ENCODE measurements around the gene SMC4.
"Not testable (repeated sequence)": the region's sequence is repeated elsewhere in the genome, so short reads cannot be mapped to it uniquely, and the experiment has no call there.

Gene SMC4

DNA sequence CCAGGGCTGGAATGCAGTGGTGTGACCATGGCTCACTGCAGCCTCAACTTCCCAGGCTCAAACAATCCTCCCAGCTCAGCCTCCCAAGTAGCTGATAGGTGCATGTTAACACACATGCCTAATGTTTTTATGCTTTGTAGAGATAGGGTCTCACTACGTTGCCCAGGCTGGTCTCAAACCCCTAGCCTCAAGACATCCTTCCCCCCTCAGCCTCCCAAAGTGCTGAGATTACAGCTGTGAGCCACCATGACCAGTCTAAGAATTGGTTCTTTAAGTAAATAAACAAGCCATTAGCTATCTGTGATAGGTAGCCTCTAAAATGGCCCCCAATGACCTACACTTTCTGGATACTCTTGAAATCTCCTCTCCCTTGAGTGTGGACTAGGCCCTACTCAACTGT is 46.4 kb downstream of the SMC4 start:
- no peak for DNase-seq (ENCODE audit: low read depth in 1 of 2, low spot score in 1 of 2)

DNA sequence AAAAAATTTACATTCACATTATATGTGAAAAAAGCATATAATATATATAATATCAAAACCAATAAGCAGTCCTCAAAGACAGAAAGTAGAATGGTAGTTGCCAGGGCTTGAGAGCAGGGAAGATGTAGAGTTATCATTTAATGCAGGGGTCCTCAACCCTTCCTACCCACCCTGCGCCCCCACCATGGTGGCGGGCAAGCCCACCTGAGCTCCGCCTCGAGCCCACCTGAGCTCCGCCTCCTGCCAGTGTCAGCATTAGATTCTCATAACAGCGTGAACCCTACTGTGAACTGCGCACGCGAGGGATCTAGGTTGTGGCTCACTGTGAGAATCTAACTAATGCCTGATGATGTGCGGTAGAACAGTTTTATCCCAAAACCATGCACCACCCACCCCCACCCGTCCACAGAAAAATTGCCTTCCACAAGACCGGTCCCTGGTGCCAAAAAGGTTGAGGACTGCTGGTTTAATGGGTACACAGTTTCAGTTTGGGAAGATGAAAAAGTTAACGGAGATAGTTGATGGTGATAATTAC is 47.1 kb downstream of the SMC4 start:
- DNase-seq (ENCODE audit: low read depth in 1 of 2, low spot score in 1 of 2), result no peak

DNA sequence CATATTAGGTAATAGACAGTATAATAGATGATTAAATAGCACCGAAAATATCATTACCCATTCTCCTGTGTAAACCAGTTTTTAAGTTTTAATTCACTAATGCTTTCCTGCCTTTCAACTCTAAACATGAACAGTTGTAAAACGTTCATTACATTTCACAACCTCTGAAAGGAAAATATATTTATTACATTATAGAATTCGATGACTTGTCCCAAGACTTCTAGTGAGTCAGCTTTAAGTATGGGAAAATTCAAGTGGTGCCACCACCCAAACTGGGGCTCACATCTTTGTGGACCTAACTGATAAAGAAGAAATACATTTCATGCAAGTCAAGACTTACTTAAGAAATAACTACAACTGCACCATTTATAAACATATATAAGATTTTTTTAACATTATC is 48.1 kb downstream of the SMC4 start:
- DNase-seq (ENCODE audit: low read depth in 1 of 2, low spot score in 1 of 2), result no peak

DNA sequence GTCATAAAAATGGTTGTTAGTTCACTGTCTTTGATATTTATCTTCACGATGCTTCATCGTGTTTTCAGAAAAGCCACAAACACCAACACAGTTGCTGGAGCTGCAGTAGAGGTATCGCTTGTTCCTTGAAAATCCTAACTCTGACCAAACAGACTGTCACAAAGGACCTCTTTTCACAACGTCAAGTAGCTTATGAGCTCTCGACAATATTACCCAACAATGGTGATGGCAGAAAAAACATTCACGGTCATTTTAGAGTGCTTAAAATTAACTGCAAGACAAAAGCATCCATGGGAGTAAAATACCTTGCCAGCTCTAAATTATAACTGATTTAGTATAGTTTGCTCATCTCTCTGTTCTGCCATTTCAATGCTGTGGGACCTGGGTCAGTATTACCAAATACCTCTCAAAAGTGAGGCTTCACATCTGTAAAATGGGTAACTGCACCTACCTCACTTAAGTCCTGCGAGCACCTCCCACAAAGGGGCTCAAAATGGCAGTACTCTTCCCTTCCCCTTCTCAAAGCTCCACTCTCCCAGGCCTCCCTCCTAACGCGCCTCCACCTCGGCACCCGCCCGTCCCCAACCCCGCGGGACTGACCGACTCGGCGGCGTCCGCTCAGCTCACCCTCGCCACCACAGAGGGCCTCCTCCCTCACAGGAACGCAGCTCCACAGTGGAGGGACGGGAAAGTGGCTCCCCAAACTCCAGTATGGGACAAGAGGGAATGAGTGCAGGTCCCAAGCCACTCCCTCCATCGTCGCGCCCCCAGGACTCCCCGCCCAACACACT is 49.6 kb downstream of the SMC4 start:
- DNase-seq (ENCODE audit: low read depth in 1 of 2, low spot score in 1 of 2), result no peak

DNA sequence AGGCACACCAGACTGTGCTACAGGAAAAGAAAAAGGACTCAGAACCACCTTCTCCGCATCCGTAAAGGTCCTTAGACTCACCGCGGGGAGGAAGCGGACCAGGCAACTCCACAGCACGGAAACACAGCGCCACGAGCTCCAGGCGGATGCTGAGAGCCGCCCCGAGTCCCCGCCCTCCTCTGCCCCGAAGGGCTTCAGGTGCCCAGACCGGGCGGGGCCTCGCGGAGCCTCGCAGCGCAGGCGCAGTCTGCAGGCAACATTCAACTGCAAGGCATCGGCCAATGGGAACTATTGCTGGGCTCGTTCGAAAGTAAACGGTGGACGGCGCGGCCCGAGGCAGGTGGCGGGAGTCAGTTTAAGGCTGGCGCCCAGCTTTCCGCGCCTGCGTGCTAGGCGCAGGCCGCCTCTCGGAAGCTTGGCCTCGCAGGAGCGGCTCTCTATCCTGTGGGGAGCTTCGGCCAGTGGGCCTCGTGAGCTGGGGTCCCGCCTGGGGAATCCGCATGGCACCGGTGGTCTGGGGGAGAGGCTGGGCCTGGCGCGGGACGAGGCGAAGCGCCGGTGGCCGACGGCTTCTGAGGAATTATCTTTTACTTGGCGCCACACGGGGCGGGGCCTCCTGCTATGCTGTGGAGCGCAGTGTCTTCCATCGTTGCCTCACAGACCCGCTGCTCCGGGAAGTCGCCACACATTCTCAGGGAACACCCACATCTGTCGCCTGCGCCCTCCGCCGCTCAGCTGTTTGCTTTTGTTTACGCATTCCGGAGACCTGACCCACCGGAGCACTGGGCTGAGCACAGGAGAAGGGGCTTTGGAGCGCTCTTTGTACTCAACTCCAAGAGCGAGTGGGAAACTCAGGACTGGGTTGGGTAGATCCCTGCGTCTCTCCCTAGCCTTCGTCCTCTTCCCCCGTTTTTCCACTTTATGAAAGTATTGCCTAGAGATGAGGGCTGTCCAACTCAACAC is 50.5 kb downstream of the SMC4 start, which contains the start of gene TRIM59:
TSS of gene TRIM59 (minus strand) at position 151 of the 963 bp plus-strand sequence. CDS start 10,603 bp downstream, outside the sequence.
- DNase-seq (ENCODE audit: low read depth in 1 of 2, low spot score in 1 of 2), result peak; percentile 90 to 93

DNA sequence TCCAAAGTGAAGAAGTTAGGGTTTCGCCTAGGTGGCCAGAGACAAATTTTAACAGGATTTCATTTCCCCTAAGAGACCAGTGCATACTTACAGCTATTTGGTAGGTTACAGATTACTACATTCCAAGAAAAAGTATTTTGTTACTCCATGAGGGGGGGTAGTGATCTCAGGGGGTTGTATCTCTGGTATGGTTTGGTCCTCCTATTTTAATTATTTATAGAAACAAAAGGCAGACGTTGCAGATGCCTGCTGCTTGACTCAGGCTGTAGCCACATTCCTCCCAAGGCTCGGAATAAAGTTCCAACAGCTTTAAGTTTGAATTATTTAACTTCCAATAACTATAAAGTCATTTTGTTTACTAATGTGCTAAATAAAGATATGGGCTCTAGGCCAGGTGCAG is 51.4 kb downstream of the SMC4 start:
- DNase-seq (ENCODE audit: low read depth in 1 of 2, low spot score in 1 of 2), result no peak

DNA sequence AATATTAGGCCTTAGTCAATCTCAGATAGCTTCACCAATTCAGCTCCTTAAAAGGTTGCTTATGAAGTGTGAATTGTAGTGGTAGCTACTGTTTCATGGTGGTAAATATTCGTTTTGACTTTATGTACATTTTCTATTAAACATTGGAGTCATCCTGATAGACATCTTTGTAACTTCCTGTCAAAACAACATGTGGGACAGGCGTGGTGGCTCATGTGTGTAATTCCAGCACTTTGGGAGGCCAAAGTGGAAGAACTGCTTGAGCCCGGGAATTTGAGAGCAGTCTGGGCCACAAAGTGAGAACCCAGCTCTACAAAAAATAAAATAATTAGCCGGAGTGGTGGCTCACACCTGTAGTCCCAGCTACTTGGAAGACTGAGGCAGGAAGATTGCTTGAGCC is 52.2 kb downstream of the SMC4 start:
- no peak for DNase-seq (ENCODE audit: low read depth in 1 of 2, low spot score in 1 of 2)

DNA sequence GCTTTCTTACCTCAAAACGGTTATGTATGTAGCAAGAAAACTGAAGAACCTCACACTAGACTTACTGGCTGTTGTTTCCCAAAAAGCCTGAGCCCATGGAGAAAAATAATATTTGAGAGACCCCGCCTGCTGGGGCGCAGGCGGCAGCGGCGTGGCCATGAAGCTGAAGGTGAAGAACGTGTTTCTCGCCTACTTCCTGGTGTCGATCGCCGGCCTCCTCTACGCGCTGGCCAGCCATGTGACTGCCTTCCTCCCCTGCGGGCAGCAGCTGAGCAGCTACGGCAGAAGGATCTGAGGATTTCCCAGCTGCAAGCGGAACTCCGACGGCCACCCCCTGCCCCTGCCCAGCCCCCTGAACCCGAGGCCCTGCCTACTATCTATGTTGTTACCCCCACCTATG is 52.8 kb downstream of the SMC4 start:
- DNase-seq (ENCODE audit: low read depth in 1 of 2, low spot score in 1 of 2), result not testable (repeated sequence)

DNA sequence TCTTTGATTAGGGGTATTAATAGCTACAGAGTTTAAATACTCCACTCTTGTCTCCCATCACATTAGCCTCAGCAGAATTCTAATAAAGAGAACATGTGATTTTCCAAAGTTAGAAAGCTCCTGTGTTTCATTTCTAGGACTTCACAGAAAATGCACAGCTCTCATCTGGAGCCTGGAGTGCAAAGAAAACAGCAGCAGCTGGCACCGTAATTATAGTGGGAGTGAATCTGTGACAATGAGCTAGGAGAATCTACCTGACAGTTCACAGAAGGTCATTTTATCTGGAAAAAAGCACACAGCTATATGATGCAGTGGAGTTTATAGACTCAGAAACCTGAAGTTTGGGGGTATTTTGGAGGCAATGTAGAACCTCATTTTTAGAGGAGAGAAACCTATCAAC is 55.5 kb downstream of the SMC4 start:
- no peak for DNase-seq (ENCODE audit: low read depth in 1 of 2, low spot score in 1 of 2)

DNA sequence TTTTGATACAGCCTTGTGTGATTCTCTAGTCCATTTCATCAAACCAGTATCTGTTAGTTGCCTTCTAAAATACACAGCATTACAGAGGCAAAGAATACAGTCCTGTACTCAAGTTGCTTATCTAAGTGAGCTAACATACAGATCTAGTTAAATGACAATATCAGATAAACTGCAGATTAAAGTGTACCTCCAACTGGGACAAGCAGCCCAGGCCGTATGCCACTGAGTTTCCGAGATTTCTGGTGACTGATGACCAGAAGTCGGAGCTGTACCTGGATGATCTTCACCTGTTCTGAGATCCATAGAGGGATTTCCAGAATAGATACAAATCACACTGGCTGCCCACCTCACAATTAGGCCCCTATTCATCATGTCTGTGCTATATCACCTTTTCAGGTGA is 56.4 kb downstream of the SMC4 start:
- no peak for DNase-seq (ENCODE audit: low read depth in 1 of 2, low spot score in 1 of 2)

DNA sequence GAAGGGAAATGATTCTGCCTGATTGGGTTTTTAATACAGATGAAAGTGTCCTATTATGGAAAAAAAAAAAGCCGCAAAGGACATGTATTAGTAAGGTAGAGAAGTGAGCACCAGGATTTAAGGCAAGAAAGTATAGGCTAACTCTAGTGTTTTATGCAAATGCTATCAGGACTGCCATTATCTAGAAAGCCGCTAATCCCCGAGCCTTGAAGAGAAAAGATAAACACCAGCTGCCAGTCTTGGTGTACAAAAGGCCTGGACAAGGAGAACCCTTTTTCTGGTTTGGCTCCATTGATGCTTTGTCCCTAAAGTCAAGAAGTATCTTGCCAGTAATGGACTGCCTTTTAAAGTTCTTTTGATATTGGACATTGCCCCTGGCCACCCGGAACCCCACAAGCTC is 58.7 kb downstream of the SMC4 start:
- DNase-seq (ENCODE audit: low read depth in 1 of 2, low spot score in 1 of 2), result no peak

DNA sequence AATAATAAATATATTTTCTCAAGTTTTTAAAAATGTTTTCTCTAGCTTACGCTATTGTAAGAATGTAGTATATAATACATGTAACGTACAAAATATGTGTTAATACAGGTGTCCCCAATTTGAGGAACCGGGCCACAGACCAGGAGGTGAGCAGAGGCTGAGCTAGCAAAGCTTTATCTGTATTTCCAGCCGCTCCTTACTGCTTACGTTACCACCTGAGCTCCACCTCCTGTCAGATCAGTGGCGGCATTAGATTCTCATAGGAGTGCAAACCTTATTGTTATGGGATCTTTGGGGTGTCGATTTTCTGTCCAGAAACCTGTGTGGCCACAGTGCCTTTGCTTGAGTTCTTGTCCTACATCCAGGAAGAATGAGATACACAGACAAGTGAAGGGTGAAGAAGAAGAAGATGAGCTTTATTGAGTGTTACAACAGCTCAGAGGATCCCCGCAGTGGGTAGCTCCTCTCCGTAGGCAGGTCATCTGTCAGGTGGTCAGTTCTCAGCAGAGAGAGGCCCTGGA is 60.1 kb downstream of the SMC4 start:
- DNase-seq (ENCODE audit: low read depth in 1 of 2, low spot score in 1 of 2), result no peak

DNA sequence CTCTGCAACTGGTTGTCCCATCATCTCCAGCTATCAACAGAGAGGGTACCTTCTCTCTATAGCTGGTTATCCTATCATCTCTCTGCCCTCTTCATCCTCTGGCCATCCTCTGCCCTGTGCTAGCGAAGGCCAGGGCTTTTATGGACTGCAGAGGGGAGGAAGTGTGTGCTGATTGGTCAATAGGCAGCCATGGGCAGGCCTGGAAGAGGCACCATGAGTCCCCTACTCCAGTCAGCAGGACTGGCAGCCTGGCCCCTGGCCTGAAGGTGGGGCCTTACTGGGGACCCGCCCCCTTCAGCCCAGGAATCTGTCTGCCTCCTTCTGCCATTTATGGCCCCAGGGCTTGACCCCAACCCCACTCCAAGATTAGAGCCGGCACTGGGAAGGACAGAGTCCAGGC is 60.6 kb downstream of the SMC4 start:
- no peak for DNase-seq (ENCODE audit: low read depth in 1 of 2, low spot score in 1 of 2)

DNA sequence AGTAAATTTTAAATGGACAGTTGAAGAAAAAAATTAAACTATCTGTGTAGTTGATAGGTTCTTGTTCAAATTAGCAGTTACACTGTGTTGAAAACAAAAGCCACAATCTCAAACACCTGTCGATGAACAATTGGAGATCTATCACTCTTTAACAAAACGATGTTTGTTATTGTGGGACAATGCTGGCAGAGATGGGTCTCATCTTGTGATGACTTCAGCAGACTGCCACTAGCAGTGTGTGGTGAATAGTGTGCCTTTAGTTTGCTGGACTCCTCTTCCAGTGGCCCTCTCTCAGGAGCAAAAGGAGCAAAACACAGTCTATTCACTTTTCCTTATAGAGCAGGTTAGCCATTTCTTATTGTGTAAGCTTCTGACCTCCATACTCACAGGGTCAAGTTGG is 64.9 kb downstream of the SMC4 start:
- DNase-seq (ENCODE audit: low read depth in 1 of 2, low spot score in 1 of 2), result no peak

DNA sequence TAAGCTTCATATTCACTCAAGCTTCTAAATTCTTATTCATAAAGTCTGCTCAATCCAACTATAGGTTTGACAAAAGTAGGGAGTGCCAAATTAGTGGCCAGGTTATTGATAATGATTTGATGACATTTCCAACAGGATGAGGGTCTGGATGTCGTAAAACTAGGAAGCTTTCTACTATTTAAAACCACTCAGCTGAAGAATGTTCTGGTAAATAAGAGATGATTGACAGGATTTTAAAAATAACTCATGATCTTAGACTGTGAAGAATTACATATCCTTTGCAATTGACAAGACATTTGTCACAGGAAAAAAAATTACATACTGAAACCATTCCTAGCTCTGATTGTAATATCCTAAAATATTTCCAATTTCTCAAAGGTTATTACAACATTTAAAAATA is 65.5 kb downstream of the SMC4 start:
- DNase-seq (ENCODE audit: low read depth in 1 of 2, low spot score in 1 of 2), result no peak

DNA sequence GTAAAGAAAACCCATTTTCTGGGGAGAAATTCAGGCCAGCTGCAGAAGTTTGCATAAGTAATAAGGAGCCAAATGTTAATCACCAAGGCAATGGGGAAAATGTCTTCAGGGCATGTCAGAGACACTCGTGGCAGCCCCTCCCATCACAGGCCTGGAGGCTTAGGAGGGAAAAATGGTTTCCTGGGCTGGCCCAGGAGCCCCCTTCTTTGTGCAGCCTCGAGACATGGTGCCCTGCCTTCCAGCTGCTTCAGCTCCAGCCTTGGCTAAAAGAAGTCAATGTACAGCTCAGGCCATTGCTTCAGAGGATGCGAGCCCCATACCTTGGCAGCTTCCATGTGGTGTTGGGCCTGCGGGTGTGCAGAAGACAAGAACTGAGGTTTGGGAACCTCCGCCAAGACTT is 70.7 kb downstream of the SMC4 start:
- DNase-seq (ENCODE audit: low read depth in 1 of 2, low spot score in 1 of 2), result no peak

DNA sequence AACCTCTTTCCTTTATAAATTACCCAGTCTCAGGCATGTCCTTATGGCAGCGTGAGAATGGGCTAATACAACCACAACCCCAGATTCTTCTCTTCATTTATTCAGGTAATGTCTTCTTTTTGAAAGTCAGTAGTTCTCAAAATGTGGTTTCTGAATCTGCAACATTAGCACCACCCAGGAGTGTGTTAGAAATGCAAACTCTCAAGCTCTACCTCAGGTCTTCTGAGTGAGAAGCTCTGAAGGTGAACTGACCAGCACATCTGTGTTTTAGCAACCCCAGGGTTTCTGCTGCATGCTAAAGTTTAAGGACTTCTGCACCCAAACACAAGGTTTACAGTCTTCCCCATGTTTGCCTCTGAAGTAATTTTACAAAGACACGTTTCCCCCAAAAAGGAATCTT is 72.4 kb downstream of the SMC4 start:
- no peak for DNase-seq (ENCODE audit: low read depth in 1 of 2, low spot score in 1 of 2)

DNA sequence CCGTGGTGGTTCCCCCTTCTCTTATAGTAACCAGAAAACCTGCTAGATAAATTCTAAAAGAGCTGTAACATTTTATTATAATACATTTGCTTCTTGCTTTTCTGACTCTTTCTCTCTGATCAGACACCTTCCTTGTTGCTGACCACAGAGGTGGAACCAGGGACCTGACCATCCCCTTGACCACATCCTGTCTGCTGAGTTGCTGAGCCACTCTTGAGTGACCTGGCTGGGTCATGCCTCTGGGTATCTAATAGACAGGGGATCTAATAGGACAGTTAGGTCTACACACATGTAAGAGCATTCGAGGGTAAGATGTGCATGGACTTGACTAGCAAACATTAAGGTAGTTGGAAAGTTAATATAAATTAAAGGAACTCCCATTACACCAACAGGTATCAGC is 72.9 kb downstream of the SMC4 start:
- no peak for DNase-seq (ENCODE audit: low read depth in 1 of 2, low spot score in 1 of 2)

DNA sequence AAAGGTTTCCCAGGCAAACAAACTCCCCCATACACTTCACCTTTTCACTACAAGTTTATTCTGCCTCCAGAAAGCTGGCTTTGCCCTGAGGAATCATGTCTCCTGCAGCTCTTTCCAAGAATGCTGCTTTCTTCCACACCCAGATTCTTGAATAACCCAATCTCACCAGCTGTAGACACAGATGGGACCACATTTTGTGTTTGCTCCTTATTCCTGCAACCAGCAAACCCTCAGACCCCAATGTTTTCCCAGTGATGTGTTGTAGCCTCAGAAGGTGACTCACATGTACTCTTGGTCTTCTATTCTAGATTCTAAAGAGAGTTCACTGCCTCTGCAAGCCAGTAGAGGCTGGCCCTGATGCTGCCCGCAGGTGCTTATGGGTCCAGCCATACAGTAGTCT is 73.8 kb downstream of the SMC4 start:
- no peak for DNase-seq (ENCODE audit: low read depth in 1 of 2, low spot score in 1 of 2)

DNA sequence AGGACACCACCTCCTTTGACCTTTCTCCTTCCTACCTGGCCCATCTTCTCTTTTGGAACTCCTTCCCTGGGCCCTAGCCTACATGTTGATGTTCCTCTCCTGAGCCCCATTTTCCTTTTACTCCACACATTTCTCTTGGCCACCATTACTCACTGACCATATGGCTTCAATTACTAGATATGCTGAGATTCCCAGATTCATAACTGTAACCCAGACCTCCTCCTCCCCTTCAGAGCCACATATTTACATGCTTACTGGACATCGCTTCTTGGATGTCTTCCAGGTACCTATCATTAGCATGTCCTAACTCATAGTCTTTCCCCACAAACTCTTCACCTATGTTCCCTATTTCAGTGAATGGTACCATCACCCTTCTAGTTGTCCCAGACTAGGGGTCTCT is 74.5 kb downstream of the SMC4 start:
- no peak for DNase-seq (ENCODE audit: low read depth in 1 of 2, low spot score in 1 of 2)

DNA sequence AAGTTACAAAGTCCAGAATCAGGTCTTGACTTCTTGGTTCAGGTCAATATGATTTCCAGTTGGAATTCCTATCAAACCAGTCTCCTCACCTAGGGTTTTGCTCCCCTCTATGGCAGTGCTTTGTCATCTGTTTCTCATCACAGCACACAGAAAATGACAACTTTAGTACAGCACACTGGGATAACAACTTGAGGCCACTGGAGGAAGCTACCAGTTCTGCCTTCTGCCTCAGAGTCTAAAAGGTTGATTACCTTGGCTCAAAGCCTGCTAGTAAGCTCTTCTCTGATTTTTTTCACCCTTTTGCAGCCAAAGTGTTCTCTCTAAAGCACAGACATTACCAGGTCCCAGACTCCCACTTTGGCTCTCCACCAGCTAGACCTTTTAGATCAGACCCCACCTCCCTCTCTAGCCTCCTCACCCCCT is 75.0 kb downstream of the SMC4 start:
- no peak for DNase-seq (ENCODE audit: low read depth in 1 of 2, low spot score in 1 of 2)

DNA sequence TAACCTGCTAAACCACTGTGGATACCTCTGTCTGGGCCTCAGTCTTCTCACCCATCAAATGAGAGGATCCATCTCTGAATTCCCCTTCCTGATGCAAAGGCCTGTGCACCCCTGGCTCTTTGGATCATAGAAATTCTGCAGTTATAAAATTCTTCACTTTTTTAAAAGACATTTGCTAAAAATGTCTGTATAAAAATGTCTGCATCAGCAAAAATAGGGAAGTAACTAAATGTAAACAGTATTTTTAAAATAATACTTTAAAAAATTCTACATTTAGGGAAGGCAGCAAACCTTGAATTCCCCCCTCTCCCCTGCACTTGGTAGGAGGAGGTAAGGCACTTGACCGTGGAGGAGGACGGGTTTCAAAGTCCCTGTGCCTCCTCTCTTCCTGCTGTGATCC is 75.7 kb downstream of the SMC4 start:
- DNase-seq (ENCODE audit: low read depth in 1 of 2, low spot score in 1 of 2), result no peak

Data from activated T-helper 1 cell treated with anti-CD3 and anti-CD28 coated beads, Interleukin-2, amount 50 U/mL, for 16 hours (primary cell).